Caco-2 (cell line): Measurements from ENCODE around the gene NOL4L. TPM values are rescaled to one million over a fixed set of nuclear protein-coding genes. Genes with fewer than 3 reads are reported as not detected.

Experiments used
- BruUV-seq: library from RNA; stranded (reverse); fragments of 400-500 nt; replicated peaks from 2 replicates; lab custom pipeline; 2021; lab: Mats Ljungman, UMichigan
- CTCF ChIA-PET: fragments of 300-600 bp; sonication (Branson Sonifier 250); formaldehyde crosslinking; loops from one replicate; lab custom pipeline; 2022; ENCODE audit warnings: antibody characterized with exemption; lab: Charles Lee
- POLR2A ChIA-PET: fragments of 300-600 bp; sonication (Branson Sonifier 250); formaldehyde crosslinking; loops from one replicate; lab custom pipeline; 2022; ENCODE audit warnings: antibody characterized with exemption; lab: Charles Lee
- DNase-seq, 2 experiments: peaks; one replicate each; pipeline versions ENCODE4 v3.0.0 to v3.0.0-alpha.2; 2020 to 2022
- H3K27me3 ChIP-seq: replicated peaks from 2 replicates; pipeline ENCODE4 v1.6.0; 2011; ENCODE audit warnings: low read length; ENCODE audit not compliant: control insufficient read depth, insufficient read depth
- H3K36me3 ChIP-seq: 2 replicates; pipeline ENCODE4 v1.5.1; 2011; ENCODE audit warnings: low read length; ENCODE audit not compliant: control insufficient read depth, insufficient read depth
- H3K4me1 ChIP-seq: fragments of 250-450 bp; sonication (Bioruptor Pico); 2 replicates; pipeline ENCODE4 v1.5.1; 2020; ENCODE audit warnings: mild to moderate bottlenecking
- H3K4me3 ChIP-seq: 2 replicates; pipeline ENCODE4 v1.5.1; 2011; ENCODE audit warnings: low read depth, mild to moderate bottlenecking, control low read depth, low read length
- H3K9me3 ChIP-seq: fragments of 250-450 bp; sonication (Bioruptor Pico); 2 replicates; pipeline ENCODE4 v1.5.1; 2020; ENCODE audit warnings: mild to moderate bottlenecking, moderate library complexity
- H3K27ac Mint-ChIP-seq: one replicate; pipeline ENCODE4 v1.8.0; 2022; ENCODE audit warnings: mixed read lengths; ENCODE audit not compliant: unreplicated experiment
- H3K27me3 Mint-ChIP-seq: one replicate; pipeline ENCODE4 v1.8.0; 2022; ENCODE audit warnings: mixed read lengths; ENCODE audit not compliant: insufficient read depth, unreplicated experiment
- H3K36me3 Mint-ChIP-seq: one replicate; pipeline ENCODE4 v1.8.0; 2022; ENCODE audit warnings: mild to moderate bottlenecking, mixed read lengths; ENCODE audit not compliant: insufficient read depth, unreplicated experiment
- H3K4me1 Mint-ChIP-seq: one replicate; pipeline ENCODE4 v1.8.0; 2022; ENCODE audit warnings: low read depth, mixed read lengths; ENCODE audit not compliant: unreplicated experiment
- H3K4me3 Mint-ChIP-seq: one replicate; pipeline ENCODE4 v1.8.0; 2022; ENCODE audit warnings: mild to moderate bottlenecking, moderate library complexity, mixed read lengths; ENCODE audit not compliant: unreplicated experiment
- H3K9me3 Mint-ChIP-seq: one replicate; pipeline ENCODE4 v1.8.0; 2022; ENCODE audit warnings: mixed read lengths; ENCODE audit not compliant: unreplicated experiment
- CTCF ChIP-seq, 2 experiments: fragments of 200-600 bp in 1 of 2; IDR thresholded peaks; 1 replicate in 1 of 2; 2 replicates in 1 of 2; pipeline versions ENCODE4 v1.5.1 to v1.8.0; 2011 to 2022; ENCODE audit warnings: antibody characterized with exemption in 1 of 2, control low read depth in 1 of 2, inconsistent platforms in 1 of 2, low read depth in 1 of 2, low read length in 1 of 2, mild to moderate bottlenecking in 1 of 2, moderate library complexity in 1 of 2; ENCODE audit not compliant: insufficient read depth in 1 of 2, severe bottlenecking in 1 of 2, unreplicated experiment in 1 of 2
- intact Hi-C: fragments of 100-400 bp; cut with micrococcal nuclease; formaldehyde crosslinking; loops from one replicate; pipeline ENCODE4 v1.10.0; 2022; ENCODE audit not compliant: unreplicated experiment
- total RNA-seq: library from RNA; stranded (reverse); gene quantifications from 2 replicates; pipeline ENCODE4 v1.2.3, GENCODE V29; 2022

Gene NOL4L
- total RNA-seq, 1 experiment from 2014 or later = 80.9 TPM

- peak in 1 of 2 experiments; percentile 36 for DNase-seq
- Mint-ChIP-seq H3K9me3 (no peaks in the 10 kb centered on the region), H3K27ac (no peak overlapping the region), H3K27me3 (no peaks in the 10 kb centered on the region), H3K4me3 (no peak overlapping the region), H3K36me3 (no peaks in the 10 kb centered on the region), H3K4me1 (no peaks in the 10 kb centered on the region)
- Histone ChIP-seq H3K4me1 (no peaks in the 10 kb centered on the region), H3K9me3 (no peaks in the 10 kb centered on the region), H3K36me3 (no peaks in the 10 kb centered on the region), H3K4me3 (no peak overlapping the region), H3K27me3 (no peaks in the 10 kb centered on the region)
- POLR2A ChIA-PET = interaction anchor here (0.5 kb wide), 1 partner anchor 98 kb away, joined by 7 read pairs; no protein-coding TSS in a partner anchor
- intact Hi-C loops = no loop called here
- BruUV-seq = no TSS peak
- CTCF ChIA-PET = interaction anchor here (0.7 kb wide), 1 partner anchor 427 kb away, joined by 3 read pairs; no protein-coding TSS in a partner anchor
- no peak for TF ChIP-seq CTCF (IDR thresholded peaks at IDR 0.05; ENCODE audit: insufficient read depth in 1 of 2, low read depth in 1 of 2, low read length in 1 of 2, severe bottlenecking in 1 of 2, unreplicated experiment in 1 of 2)
Observed at GRCh38 chr20:32607727-32608663, 22.9 kb upstream of the NOL4L start.

GRCh38 chr20:32607324-32607723 is 22.2 kb upstream of the NOL4L start:
- Mint-ChIP-seq H3K36me3 (no peaks in the 10 kb centered on the region), H3K27ac (no peak overlapping the region), H3K4me3 (no peak overlapping the region), H3K27me3 (no peaks in the 10 kb centered on the region), H3K4me1 (no peaks in the 10 kb centered on the region), H3K9me3 (no peaks in the 10 kb centered on the region)
- ChIA-PET CTCF (interaction anchor here (0.7 kb wide), 1 partner anchor 428 kb away, joined by 3 read pairs; no protein-coding TSS in a partner anchor), POLR2A (no interaction called here)
- intact Hi-C loops = no loop called here
- H3K4me3 ChIP-seq = no peak overlapping the region
- no peak for DNase-seq
- no peaks in the 10 kb centered on the region for H3K4me1 ChIP-seq
- no peaks in the 10 kb centered on the region for H3K27me3 ChIP-seq
- H3K9me3 ChIP-seq = no peaks in the 10 kb centered on the region
- H3K36me3 ChIP-seq = no peaks in the 10 kb centered on the region
- BruUV-seq = no TSS peak
- TF ChIP-seq CTCF (IDR thresholded peaks at IDR 0.05; ENCODE audit: insufficient read depth in 1 of 2, low read depth in 1 of 2, low read length in 1 of 2, severe bottlenecking in 1 of 2, unreplicated experiment in 1 of 2) = no peak

- no TSS peak for BruUV-seq
- TF ChIP-seq CTCF (IDR thresholded peaks at IDR 0.05; ENCODE audit: insufficient read depth in 1 of 2, low read depth in 1 of 2, low read length in 1 of 2, severe bottlenecking in 1 of 2, unreplicated experiment in 1 of 2) = no peak
- Mint-ChIP-seq H3K9me3 (no peaks in the 10 kb centered on the region), H3K27me3 (no peaks in the 10 kb centered on the region), H3K27ac (no peak overlapping the region), H3K36me3 (no peaks in the 10 kb centered on the region), H3K4me3 (no peak overlapping the region), H3K4me1 (no peaks in the 10 kb centered on the region)
- CTCF ChIA-PET = interaction anchor here (0.7 kb wide), 1 partner anchor 428 kb away, joined by 3 read pairs; no protein-coding TSS in a partner anchor
- POLR2A ChIA-PET = no interaction called here
- no peak for DNase-seq
- H3K4me1 ChIP-seq = no peaks in the 10 kb centered on the region
- intact Hi-C loops = no loop called here
- H3K36me3 ChIP-seq = no peaks in the 10 kb centered on the region
- H3K4me3 ChIP-seq = no peak overlapping the region
- no peaks in the 10 kb centered on the region for H3K9me3 ChIP-seq
- H3K27me3 ChIP-seq = no peaks in the 10 kb centered on the region
Observed at GRCh38 chr20:32606790-32607189, 21.7 kb upstream of the NOL4L start.
